GM12878 (cell line): ENCODE results near the gene MROH9. TPM values are rescaled to one million over a fixed set of nuclear protein-coding genes. Genes with fewer than 3 reads are reported as not detected.

Experiments
- ATAC-seq: fragments of 200-7000 bp; cut with Tn5 transposase; 3 replicates; pipeline ENCODE4 v1.9.1; 2020; ENCODE audit warnings: mild to moderate bottlenecking, moderate library complexity
- BruUV-seq: library from RNA; stranded (reverse); fragments of 400-500 nt; replicated peaks from 2 replicates; lab custom pipeline; 2021; lab: Mats Ljungman, UMichigan
- CTCF ChIA-PET: fragments of 300-600 bp; sonication (Branson Sonifier 250); formaldehyde crosslinking; extraction: SDS; loops from one replicate; lab custom pipeline; 2021; ENCODE audit warnings: inconsistent platforms; lab: Yijun Ruan, JAX
- POLR2A ChIA-PET: fragments of 350-600 bp; formaldehyde crosslinking; extraction: SDS; loops from one replicate; lab custom pipeline; 2021; ENCODE audit warnings: inconsistent platforms; lab: Charles Lee
- RAD21 ChIA-PET: fragments of 300-600 bp; sonication (Branson Sonifier 250); formaldehyde crosslinking; loops from one replicate; lab custom pipeline; 2023; ENCODE audit warnings: antibody characterized with exemption; ENCODE audit not compliant: unreplicated experiment; lab: Charles Lee
- SMC1A ChIA-PET: fragments of 300-600 bp; sonication (Branson Sonifier 250); formaldehyde crosslinking; loops from one replicate; lab custom pipeline; 2023; ENCODE audit not compliant: unreplicated experiment, uncharacterized antibody; lab: Charles Lee
- DNase-seq: peaks from one replicate; pipeline ENCODE4 v3.0.0-alpha.2; 2011; ENCODE audit warnings: low read depth, low spot score
- FAIRE-seq: peaks from 3 replicates; lab custom pipeline; 2011; peaks lifted over from hg19 to GRCh38; lab: Jason Lieb, UNC
- H2AFZ ChIP-seq: 2 replicates; pipeline ENCODE4 v1.6.0; 2011; ENCODE audit warnings: low read depth, low read length, control low read depth; ENCODE audit not compliant: control insufficient read depth
- H3K27ac ChIP-seq: 2 replicates; pipeline ENCODE4 v1.5.1; 2011; ENCODE audit warnings: control low read depth; ENCODE audit not compliant: control insufficient read depth, insufficient read depth
- H3K27me3 ChIP-seq, 2 experiments: replicated peaks in 1 of 2; 2 replicates each; pipeline versions ENCODE4 v1.6.0 to v1.6.1; 2011; ENCODE audit warnings: low read length in 1 of 2; ENCODE audit not compliant: control insufficient read depth in 2 of 2, insufficient read depth in 2 of 2
- H3K36me3 ChIP-seq, 2 experiments: 2 replicates each; pipeline ENCODE4 v1.5.1; 2011; ENCODE audit warnings: low read length in 1 of 2; ENCODE audit not compliant: control insufficient read depth in 2 of 2, insufficient read depth in 2 of 2
- H3K4me1 ChIP-seq: 2 replicates; pipeline ENCODE4 v1.6.1; 2011; ENCODE audit warnings: mild to moderate bottlenecking, low read length, moderate library complexity, mixed read lengths; ENCODE audit not compliant: control insufficient read depth, insufficient read depth
- H3K4me2 ChIP-seq: 2 replicates; pipeline ENCODE4 v1.6.0; 2011; ENCODE audit warnings: control low read depth; ENCODE audit not compliant: control insufficient read depth, insufficient read depth
- H3K4me3 ChIP-seq: fragments of 200-600 bp; sonication (generic); 2 replicates; pipeline ENCODE4 v1.5.1; 2016
- H3K79me2 ChIP-seq: 2 replicates; pipeline ENCODE4 v1.6.0; 2011; ENCODE audit warnings: low read length; ENCODE audit not compliant: control insufficient read depth, insufficient read depth
- H3K9ac ChIP-seq: 2 replicates; pipeline ENCODE4 v1.8.0; 2011; ENCODE audit warnings: low read length, control low read depth, mixed read lengths; ENCODE audit not compliant: control insufficient read depth, insufficient read depth
- H3K9me3 ChIP-seq: replicated peaks from 3 replicates; pipeline ENCODE4 v1.5.1; 2011; ENCODE audit warnings: mild to moderate bottlenecking, low read length; ENCODE audit not compliant: control insufficient read depth, insufficient read depth
- H4K20me1 ChIP-seq: 2 replicates; pipeline ENCODE4 v1.6.0; 2011; ENCODE audit not compliant: control insufficient read depth, insufficient read depth
- ELK1 ChIP-seq: IDR thresholded peaks from 2 replicates; pipeline ENCODE4 v1.6.1; 2012; ENCODE audit warnings: low read depth, low read length, improper control_type of control experiment
- PKNOX1 ChIP-seq: fragments of 450-650 bp; IDR thresholded peaks from 2 replicates; pipeline ENCODE4 v1.6.1; 2016; ENCODE audit warnings: mild to moderate bottlenecking
- POLR2A ChIP-seq: IDR thresholded peaks from 2 replicates; pipeline ENCODE4 v1.6.1; 2011; ENCODE audit warnings: low read depth, mild to moderate bottlenecking, low read length
- RBBP5 ChIP-seq: fragments of 200-600 bp; sonication (generic); conservative IDR thresholded peaks from 2 replicates; pipeline ENCODE4 v1.6.1; 2016
- RUNX3 ChIP-seq: IDR thresholded peaks from 2 replicates; pipeline ENCODE4 v1.6.1; 2012; ENCODE audit warnings: low read length, inconsistent platforms
- SMARCA5 ChIP-seq: fragments of 450-650 bp; IDR thresholded peaks from 2 replicates; pipeline ENCODE4 v1.6.1; 2017; ENCODE audit warnings: mild to moderate bottlenecking
- ZZZ3 ChIP-seq: IDR thresholded peaks from 2 replicates; pipeline ENCODE4 v1.6.1; 2011; ENCODE audit warnings: low read depth; ENCODE audit not compliant: control insufficient read depth, insufficient read length
- WGBS: methylation state at CpG from one replicate; pipeline ENCODE4 v1.1.6; 2016; ENCODE audit warnings: low lambda C conversion rate; ENCODE audit not compliant: insufficient replicate concordance, insufficient coverage; ENCODE audit errors: missing lambda C conversion rate; 5-methylcytosine and 5-hydroxymethylcytosine counted together
- in situ Hi-C: fragments of 300-500 bp; cut with MboI; formaldehyde crosslinking; loops from 9 replicates; pipeline ENCODE4 v1.14.3; 2018; ENCODE audit warnings: mixed read lengths
- intact Hi-C: fragments of 100-400 bp; cut with micrococcal nuclease; formaldehyde crosslinking; loops from one replicate; pipeline ENCODE4 v1.14.2; 2022; ENCODE audit not compliant: unreplicated experiment
- polyA plus RNA-seq, 11 experiments: library from polyadenylated mRNA; depleted of rRNA in 4 of 11; unstranded in 6 of 11; stranded (reverse) in 5 of 11; fragments of >200 nt; fragmentation: Nextera tagmentation in 4 of 11; fragmentation: Illumina TruSeq in 1 of 11; extraction: Ambion mirVana in 4 of 11; extraction: Trizol in 1 of 11; gene quantifications; 1 replicate in 1 of 11; 2 replicates in 10 of 11; pipeline versions ENCODE4 v1.2.1 to v1.2.3, GENCODE V29; 2011 to 2016; ENCODE audit warnings: inconsistent platforms in 2 of 11, missing spikeins in 2 of 11, low read depth in 1 of 11
- total RNA-seq, 4 experiments: library from RNA; depleted of rRNA in 3 of 4; stranded (reverse); fragments of >200 nt in 3 of 4; fragmentation: Illumina TruSeq in 1 of 4; extraction: Trizol in 1 of 4; gene quantifications; 2 replicates each; pipeline versions ENCODE4 v1.2.1 to v1.2.3, GENCODE V29; 2013 to 2021
- TF ChIP-seq, protein P1 (sequence below), 3 experiments: IDR thresholded peaks in 2 of 3; conservative IDR thresholded peaks in 1 of 3; 2 replicates each; pipeline ENCODE4 v1.5.1; 2011; ENCODE audit warnings: low read depth in 3 of 3, low read length in 3 of 3, mild to moderate bottlenecking in 3 of 3, control low read depth in 2 of 3, moderate library complexity in 2 of 3, inconsistent platforms in 1 of 3, mixed read lengths in 1 of 3; ENCODE audit not compliant: control insufficient read depth in 2 of 3, insufficient read depth in 1 of 3; ENCODE audit errors: extremely low read depth in 1 of 3

The MROH9 gene
- total and polyA plus RNA-seq, 10 of the 15 experiments (the other 5 are each of a cell fraction or from before 2014, with no cell fraction given) = not detected

GRCh38 chr1:171090604-171091003 is 155.3 kb downstream of the MROH9 start, which contains the start of gene FMO3:
Gene FMO3 (plus strand): TSS chr1:171090905. CDS start chr1:171092659, 1,754 bp downstream.
- Histone ChIP-seq H3K9ac (no peak within 1 kb of the TSS), H4K20me1 (no peaks in the 10 kb centered on the region), H3K4me1 (no peaks in the 10 kb centered on the region), H2AFZ (no peak within 1 kb of the TSS), H3K4me2 (no peak within 1 kb of the TSS), H3K4me3 (no peak within 1 kb of the TSS), H3K27ac (no peak within 1 kb of the TSS), H3K27me3 (no peaks in the 10 kb centered on the region), H3K36me3 (no peaks in the 10 kb centered on the region), H3K9me3 (no peaks in the 10 kb centered on the region), H3K79me2 (no peaks in the 10 kb centered on the region)
- TF ChIP-seq PKNOX1 (0 out of 2 replicates have a peak, but pooled peaks have one; percentile 13), RUNX3 (no peak), POLR2A (no peak)
- ChIA-PET POLR2A (no interaction called here), SMC1A (interaction anchor here (0.6 to 1.1 kb wide), 2 partner anchors 11 to 12 kb away, joined by 3 read pairs; no protein-coding TSS in a partner anchor), RAD21 (no interaction called here), CTCF (interaction anchor here (1.9 kb wide), 1 partner anchor 9 kb away, joined by 8 read pairs; no protein-coding TSS in a partner anchor)
- intact Hi-C loops = no loop called here
- DNase-seq = no peak
- in situ Hi-C loops = no loop called here
- ATAC-seq = no peak
- BruUV-seq = no TSS peak
- no peak for FAIRE-seq
- WGBS = 43% methylated on average over 5 of the region's 5 CpGs

- Histone ChIP-seq H3K79me2 (no peaks in the 10 kb centered on the region), H3K4me3 (no peak overlapping the region), H3K9me3 (no peaks in the 10 kb centered on the region; the same call in 2 of the 3 replicates), H3K4me2 (no peak overlapping the region), H3K27me3 (no peaks in the 10 kb centered on the region), H2AFZ (no peak overlapping the region), H4K20me1 (no peaks in the 10 kb centered on the region), H3K27ac (no peak overlapping the region), H3K9ac (no peak overlapping the region), H3K36me3 (no peaks in the 10 kb centered on the region), H3K4me1 (no peaks in the 10 kb centered on the region)
- ATAC-seq = no peak
- DNase-seq = no peak
- SMC1A ChIA-PET = no interaction called here
- intact Hi-C loops = no loop called here
- in situ Hi-C loops = no loop called here
- RAD21 ChIA-PET = no interaction called here
- CTCF ChIA-PET = no interaction called here
- peak; percentile 18 for FAIRE-seq
- BruUV-seq = no TSS peak
- TF ChIP-seq SMARCA5 (no peak), RBBP5 (no peak), ELK1 (no peak), ZZZ3 (no peak)
- TF ChIP-seq, protein P1, sequence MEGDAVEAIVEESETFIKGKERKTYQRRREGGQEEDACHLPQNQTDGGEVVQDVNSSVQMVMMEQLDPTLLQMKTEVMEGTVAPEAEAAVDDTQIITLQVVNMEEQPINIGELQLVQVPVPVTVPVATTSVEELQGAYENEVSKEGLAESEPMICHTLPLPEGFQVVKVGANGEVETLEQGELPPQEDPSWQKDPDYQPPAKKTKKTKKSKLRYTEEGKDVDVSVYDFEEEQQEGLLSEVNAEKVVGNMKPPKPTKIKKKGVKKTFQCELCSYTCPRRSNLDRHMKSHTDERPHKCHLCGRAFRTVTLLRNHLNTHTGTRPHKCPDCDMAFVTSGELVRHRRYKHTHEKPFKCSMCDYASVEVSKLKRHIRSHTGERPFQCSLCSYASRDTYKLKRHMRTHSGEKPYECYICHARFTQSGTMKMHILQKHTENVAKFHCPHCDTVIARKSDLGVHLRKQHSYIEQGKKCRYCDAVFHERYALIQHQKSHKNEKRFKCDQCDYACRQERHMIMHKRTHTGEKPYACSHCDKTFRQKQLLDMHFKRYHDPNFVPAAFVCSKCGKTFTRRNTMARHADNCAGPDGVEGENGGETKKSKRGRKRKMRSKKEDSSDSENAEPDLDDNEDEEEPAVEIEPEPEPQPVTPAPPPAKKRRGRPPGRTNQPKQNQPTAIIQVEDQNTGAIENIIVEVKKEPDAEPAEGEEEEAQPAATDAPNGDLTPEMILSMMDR (IDR thresholded peaks at IDR 0.05 in 2 of 3, conservative IDR thresholded peaks at IDR 0.05 in 1 of 3; ENCODE audit: control insufficient read depth in 2 of 3, extremely low read depth in 1 of 3, insufficient read depth in 1 of 3, low read depth in 3 of 3, low read length in 3 of 3) = no peak
- 53% methylated on average over 1 of the region's 1 CpG for WGBS
- POLR2A ChIA-PET = no interaction called here
Observed at GRCh38 chr1:171103862-171104261, 168.5 kb downstream of the MROH9 start.
